GM21360 (cell line): ENCODE measurements around the gene C3orf62.

Experiments
- ATAC-seq: cut with Tn5 transposase; IDR thresholded peaks from one replicate; pipeline ENCODE4 v1.9.1; 2021; ENCODE audit warnings: mild to moderate bottlenecking, moderate library complexity; ENCODE audit not compliant: unreplicated experiment

The C3orf62 gene

DNA sequence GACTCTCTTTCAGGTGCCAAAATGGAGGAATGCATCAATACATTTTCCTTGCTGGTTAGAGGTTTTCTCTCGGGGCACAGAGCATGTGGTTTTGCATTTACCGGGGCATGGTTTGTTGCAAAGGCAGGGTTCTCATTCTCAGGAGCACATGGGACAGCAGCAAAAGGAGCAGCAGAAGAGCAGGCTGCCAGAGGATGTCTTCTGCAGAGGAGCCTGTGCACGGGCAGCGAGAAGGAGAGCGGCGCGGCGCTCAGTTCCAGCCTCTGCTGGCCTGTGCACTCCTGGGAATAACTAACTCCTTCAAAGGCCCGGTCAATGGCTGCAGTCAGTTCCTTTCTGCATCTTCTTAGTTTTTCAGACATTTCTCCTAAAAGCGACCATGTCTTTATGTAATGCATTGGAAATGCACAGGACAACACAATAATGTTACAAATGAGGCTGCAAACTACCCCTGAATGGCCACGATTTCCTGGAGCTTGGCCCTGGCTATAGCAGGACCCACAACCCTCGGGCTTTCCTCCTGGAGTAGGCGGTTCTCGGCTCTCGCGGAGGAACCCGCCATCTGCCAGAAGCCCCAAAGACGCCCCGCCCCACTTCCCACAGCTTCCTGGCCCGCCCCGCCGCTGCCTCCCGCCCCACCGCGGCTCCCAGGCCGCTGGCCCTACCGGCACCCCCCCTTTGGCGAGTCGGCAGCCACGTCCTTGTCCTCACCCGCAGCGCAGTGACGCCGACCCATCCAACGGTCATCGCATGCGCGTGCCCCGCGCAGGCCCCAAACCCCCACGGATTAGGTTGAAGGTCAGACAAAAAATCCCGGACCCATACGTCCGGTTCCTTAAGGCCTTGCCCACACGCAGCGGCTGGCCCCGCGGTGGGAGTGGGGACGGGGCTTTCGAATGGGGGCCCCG is at the start of gene C3orf62:
TSS of gene C3orf62 (minus strand) at position 758 of the 908 bp plus-strand sequence. CDS start at position 398, 360 bp downstream.
- peak; percentile 64 for ATAC-seq

DNA sequence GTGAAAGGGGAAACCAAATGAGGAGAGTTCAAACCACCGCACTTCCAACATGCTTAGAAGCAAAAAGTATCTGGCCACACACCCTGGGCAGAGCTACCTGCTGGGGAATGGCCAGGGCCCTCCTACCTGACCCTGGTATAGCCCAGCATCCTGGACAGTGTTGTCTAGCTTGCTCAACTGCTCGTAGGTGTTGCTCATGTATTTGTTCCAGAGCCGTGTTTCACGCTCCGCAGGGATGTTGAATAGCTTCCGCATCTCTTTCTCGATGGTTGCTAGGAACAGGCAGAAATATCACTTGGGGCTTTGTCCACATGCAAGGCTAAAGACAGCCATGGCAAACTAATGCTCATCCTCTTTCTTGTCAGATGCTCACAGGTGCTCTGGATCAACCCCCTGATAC is 47.7 kb upstream of the C3orf62 start:
- ATAC-seq = no peak

DNA sequence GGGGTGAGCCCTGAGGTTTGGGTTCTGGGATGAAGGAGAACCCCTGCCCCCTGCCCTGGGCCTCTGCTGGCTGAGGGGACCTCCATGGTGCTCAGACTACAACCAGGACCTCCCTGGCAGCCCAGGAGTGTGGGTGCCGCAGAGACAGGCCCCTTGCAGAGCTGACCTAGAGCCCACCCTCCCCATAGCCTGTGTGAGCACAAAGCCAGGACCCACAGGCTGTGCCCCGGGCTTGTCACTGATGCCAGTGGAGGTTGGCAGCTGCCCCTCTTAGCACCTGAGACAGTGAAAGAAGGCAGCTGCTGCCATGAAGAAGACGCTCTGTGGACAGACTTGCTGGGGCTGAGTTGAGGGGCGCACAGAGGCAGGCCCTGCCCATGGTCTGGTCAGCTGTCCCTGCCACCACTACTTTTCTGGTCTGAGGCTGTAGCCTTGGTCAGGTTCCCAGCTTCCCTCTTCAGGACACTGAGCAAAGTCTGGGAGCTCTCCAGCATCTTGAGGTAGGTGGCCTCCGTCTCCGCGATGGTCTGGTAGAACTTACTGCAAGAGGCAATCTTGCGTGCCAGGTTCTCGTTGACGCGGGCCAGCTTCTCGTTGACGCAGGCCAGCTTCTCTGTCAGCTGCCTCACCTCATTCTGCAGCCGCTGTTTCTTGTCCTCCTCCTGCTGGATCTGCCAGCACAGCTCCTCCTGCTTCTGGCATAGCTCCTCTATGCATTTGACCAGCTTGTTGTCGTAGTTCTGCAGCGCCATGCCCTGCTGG is 39.8 kb upstream of the C3orf62 start:
- no peak for ATAC-seq

DNA sequence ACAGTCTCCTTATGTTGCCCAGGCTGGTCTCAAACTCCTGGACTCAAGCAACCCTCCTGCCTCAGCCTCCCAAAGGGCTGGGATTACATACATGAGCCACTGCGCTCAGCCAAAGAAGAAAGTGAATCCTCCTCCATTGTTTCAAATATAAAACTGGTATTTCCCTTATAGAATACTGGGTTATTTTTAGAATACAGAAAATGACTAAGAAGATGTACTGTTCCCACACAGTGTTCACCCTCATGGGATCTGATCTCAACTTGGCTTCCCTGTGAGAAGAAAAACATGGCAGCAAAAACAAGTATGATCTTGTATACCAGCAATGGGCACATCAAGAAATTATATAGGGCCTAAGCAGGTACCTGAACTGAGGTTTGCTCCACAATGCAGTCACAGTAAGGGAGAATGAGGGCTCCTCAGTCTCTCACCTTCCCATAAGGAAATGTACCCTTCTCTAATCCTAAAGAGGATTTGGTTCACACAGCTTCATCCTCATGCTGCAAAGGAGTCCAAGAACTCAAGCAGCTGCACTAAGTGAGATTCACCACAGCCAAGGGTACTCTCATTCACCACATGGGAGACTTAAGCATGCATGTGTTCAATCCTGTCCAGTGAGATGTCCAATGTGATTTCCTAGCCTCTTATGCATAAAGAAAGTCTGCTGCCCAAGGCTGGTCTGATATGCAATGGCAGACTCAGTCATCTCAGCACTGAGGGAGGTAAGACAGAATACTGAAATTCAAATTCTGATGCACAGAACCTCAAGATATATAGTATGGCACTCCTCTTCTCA is 37.1 kb upstream of the C3orf62 start:
- no peak for ATAC-seq

DNA sequence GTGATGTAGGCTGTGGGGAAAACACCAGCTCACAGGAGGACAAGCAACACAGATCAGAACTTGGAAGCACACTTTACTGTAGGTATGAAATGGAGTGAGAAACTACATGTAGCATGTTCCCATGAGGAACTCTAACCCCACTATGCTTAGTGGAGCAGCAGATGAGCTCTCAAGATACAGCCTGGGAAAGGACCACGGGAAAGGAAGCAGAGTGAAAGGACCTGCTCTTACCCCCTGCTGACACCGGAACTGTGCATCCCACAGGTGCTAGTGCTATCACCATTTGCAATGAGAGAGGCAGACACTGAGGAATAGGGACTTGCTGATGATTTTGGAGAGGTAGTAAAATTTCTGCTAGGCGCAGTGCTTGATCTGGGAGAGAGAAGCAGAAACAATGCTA is 34.3 kb upstream of the C3orf62 start:
- no peak for ATAC-seq

DNA sequence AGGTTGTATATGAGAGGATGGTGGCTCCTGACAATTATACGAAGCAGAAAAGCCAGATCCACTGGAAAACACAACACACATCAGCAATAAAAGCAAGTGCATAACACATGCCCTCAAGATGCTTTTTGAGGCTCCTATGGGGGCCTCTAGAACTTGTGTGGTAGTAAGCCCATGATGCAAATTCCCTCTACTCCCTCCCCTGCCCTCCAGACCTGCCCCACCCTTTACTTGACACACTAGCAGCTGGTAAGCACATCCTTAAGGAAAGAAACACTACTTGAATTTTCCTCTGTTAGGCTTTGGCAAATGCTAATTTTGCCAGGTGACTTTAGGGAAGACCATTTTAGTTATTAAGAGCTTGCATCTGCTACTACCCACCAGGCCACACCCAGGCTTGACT is 33.6 kb upstream of the C3orf62 start:
- ATAC-seq = no peak

DNA sequence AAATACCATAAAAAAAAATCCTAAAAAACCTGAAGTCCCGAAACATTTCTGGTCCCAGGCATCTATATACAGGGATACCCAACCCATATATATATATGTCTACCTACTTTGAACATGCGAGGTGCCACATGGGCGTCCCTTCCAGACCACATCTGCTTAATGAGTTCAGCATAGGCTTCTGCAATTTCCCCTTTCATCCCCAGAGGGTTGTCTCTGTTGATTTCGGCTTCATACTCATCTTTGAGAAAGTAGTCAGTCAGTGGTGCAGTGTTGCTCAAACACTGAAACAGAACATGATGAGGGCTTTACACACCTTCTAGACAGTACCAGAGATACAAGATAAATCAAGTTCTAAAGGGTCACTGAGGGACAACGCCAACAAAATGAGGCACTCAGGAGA is 28.6 kb upstream of the C3orf62 start:
- no peak for ATAC-seq

DNA sequence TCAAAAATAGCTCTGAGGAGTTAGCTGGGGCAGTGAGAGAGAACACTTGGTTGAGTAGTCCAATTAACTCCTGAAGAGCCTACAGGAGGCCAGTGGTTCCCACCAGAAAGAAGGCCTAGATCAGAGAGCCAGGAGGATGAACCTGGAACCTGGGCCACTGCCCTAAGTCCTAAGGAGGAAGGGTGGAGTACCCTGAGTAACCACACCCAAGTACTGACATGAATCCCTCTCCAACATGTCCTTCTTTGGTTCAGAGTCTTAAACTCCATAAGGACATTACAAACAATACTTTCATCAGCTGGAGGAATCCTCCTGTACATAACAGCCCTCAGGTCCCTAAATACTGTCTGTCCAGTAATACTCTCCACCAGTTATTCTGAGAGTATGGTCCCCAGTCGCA is 25.6 kb upstream of the C3orf62 start:
- ATAC-seq = no peak

DNA sequence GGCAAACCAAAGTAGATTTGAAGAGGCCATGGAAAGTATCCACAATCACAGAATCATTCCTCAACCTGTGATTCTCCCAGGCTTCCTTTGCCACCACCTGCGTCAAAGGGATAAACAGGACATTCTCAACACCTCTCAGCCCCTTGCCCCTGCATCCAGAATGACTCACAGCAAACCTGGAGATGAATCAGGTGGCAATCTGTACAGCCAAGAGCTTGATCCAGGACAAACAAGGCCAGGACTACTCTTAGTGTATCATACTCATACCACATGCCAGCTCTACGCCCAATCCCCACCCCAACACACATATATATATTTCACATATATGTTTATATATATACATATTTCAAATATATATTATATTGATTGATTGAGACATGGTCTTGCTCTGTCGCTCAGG is 23.6 kb upstream of the C3orf62 start:
- no peak for ATAC-seq

DNA sequence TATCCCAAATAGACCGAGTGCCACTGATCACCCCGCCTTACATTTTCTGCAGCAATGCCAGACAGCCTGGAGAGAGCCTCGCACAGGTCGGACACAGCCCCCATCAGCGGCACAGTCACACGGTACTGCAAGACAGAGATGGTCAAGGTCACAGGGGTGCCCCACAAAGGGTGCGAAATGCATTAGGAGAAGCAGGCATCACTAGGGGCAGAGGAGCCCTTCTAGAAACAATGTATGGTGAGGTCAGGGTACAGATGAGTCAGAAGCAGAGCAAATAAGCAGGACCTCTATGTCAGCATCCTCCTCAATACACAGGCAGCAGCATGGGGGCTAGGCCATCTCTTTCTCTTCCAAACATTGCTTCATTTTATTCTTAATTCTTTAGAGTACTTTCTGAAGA is 21.5 kb upstream of the C3orf62 start:
- no peak for ATAC-seq

DNA sequence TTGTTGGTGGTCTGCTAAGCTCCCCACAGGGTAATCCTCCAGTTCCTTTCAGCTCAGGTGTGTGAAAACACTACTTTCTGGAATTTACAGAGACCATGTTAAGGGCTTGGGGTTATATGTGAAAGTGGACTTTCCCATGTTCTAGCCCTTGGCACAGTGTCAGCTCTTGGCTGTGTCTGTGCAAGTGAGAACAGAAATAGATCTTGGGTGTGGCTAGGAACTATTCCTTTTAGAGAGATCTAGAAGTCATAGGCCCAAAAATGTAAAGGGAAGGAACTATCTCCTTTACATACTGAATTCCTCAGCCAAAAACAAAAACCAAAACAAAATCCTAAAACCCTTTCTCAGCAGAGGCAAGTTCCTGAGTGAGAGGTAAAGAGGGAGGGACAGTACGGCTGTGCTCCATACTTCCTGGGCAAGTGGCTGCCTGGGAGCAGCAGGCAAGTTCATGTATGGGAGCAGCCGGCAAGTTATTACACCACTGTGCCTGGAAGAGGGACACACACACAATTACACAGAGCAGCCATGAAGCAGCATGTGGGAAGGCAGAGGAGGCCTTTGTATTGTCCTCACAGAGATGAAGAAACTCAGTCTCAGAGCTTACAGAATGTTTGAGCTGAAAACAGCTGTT is 19.9 kb upstream of the C3orf62 start:
- ATAC-seq = no peak

DNA sequence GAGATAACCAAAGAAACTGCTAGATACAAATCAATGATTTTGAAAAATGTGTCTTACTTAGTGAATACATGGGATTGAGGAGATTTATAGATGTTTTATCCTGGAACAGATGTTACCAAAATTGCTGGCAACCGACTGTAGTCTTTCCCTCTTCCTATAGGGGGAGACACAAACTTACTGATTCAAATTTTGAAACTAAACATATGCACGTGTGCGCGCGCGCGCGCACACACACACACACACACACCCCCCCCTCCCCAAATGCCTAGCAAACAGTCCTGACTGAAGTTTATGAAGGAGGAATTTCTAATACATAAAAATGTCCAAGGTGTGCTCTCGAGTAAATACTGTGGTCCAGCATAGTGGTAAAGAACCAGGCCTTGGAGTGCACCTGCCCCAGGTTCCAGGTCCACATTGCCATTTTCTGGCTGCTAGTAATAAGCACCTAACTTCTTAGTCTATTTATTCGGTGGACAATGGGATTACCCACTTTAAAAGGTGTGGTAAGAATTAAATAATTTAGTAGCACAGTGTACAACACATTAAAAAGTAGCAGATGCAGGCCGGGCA is 18.5 kb upstream of the C3orf62 start:
- no peak for ATAC-seq

DNA sequence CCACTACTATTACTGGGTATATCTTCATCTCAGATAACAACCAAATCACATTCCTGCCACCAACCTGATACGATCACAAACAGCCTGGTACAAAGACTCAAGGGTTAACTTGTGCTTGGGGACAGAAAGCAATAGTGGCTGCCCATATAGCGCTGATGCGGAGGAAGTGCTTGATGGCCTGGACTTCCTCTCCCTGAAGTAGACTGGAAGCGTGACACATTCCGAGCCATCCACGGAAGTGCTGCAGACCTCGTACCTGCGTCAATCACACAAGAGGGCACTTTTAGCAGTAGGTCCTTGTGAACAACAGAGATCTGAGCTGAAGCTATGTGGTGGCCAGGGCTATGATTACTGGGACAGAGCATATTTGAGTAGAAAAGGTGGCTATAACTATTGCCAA is 17.3 kb upstream of the C3orf62 start:
- no peak for ATAC-seq

DNA sequence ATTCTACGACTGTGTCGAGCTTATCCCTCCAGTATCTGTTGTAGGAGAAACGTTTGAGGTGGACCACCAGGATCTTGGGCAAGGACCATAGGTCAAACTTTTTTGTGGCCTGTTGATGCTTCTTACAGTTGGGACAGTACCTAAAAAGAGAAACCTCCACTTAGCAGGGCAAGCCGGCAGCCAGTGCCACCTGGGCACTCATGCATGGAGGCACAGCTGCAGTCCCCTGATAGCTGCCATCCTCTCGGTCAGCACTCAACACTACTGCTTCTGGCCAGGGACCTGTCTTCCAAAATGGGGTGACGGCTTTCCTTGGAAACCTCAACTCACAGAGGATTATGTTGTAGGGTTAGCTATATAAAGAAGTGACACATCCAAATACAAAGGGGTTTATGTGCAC is 7.0 kb upstream of the C3orf62 start:
- ATAC-seq = no peak

DNA sequence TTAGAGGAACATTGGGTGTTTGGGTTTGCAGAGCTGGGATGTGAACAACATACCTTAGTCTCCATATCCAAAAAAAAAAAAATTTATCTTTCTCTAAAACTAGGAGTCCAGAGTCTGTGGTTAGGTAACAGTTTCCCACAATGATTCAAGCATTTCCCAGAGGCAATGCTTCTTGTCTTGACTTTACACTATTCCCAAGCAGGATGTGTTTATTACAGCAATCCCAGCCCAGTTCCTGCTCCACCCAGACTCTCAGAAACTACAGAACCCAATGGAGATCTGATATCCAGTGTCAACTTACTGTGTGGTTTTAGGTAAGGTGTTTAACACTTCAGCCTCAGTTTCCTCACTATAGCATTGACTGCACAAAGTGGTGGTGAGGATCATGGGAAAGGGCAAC is 2.3 kb upstream of the C3orf62 start:
- ATAC-seq = no peak

DNA sequence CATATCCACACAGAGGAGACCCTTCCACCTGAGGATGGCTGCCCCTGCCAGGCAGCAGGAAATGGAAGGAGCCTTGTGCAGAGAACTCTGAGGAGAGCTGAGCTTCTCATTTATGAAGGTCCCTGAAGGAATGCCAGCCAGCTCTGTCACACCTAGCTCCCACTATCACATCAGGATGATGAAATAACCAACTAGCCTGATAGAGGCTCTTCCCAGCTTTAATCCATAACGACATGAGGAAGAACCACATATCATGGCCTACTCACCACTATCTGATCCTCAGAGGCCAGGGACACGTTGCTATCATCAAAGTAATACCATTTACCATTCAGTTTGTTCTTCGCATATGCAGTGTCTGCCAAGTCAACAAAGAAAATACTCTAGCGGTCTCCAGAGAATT is 1.5 kb upstream of the C3orf62 start:
- ATAC-seq = no peak

DNA sequence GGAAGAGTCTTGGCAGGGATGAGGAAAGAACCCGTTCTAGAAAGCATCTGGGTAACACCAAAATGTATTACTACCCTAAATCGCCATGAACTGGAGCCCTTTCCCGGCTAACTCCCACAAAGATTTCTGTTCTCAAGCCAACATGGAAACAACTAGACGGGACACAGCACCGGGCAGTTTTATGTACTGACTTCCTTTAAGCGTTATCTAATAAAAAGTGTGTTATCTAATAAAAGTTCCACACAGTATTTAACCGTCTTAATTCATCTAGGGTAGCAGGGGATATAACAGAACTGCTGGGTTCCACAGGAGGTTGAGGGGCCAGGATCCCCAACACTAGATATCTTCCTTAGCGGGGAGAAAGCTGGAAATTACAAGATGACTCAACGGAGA is 347 bp upstream of the C3orf62 start:
- ATAC-seq = peak; percentile 4

DNA sequence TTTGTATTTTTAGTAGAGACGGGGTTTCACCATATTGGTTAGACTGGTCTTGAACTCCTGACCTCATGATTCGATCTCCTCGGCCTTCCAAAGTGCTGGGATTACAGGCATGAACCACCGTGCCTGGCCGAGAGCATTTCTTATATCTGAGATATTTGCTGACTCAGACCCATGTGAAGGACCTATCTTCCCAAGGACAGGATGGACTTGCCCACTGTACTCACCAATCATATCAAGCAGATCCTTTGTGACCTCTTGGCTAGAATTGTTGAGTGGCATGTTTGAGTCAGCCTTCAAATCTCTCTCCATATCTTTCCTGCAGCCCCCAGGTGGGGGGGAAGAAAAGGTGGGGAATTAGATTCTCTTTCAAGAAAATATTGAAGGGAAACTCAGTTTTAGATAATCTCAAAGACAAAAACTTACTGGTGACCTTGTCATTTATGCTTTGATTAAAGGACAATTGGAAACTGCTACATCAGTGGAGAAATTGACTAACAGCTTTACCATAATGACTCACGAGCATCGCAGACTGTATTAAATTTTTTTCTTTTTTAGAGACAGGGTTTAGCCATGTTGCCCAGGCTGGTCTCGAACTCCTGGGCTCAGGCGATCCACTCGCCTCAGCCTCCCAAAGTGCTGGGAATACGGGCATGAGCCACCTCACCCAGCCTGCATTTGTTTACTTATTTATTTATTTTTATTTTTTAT is 3.1 kb downstream of the C3orf62 start:
- no peak for ATAC-seq

DNA sequence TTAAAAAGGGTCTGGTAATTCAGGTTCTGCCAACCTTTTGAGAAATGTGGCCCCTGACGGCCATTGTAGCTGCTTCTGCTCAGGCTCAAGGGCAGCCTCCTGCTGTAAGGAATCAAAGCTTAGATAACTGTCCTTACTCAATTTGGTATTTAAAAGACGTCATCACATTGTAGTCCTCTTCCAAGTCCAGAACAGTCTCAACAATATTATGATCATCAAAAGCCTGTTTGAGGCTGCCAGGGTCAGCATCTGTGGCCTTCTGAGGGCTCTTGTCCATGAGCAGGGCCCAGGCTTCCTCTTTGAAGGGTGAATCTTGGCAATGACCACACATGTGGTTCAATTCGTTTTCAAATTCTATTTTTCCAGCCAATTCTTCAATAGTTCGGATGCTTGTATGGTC is 6.0 kb downstream of the C3orf62 start:
- no peak for ATAC-seq

DNA sequence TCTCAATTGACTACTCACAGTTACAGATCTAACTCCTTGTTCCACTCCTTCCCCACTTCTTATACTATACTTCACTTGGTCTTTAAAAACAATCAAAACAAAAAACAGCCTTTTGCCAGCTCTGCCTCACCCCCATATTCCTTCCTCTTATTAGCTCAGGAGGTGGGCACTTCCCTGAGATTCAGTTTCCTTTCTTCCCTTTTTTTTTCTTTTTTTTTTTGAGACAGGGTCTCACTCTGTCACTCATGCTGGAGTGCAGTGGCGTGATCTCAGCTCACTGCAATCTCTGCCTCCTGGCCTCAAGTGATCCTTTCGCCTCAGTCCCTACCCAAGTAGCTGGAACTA is 6.9 kb downstream of the C3orf62 start:
- ATAC-seq = no peak
